Left cardiac atrium (tissue), 4 donors: ENCODE data around the gene CNTN6. TPM values are rescaled to one million over a fixed set of nuclear protein-coding genes. Genes with fewer than 3 reads are reported as not detected.

ENCODE experiments used
- ATAC-seq, 2 donors: fragments of 200-7000 bp; cut with Tn5 transposase; one replicate each; pipeline ENCODE4 v1.9.1; 2020; ENCODE audit warnings: mild to moderate bottlenecking in 2 of 2, moderate library complexity in 2 of 2
- DNase-seq: peaks from one replicate; pipeline ENCODE4 v3.0.0-alpha.2; 2020
- intact Hi-C, 2 donors: fragments of 100-400 bp; cut with DNase I; formaldehyde crosslinking; loops; one replicate each; pipeline versions ENCODE4 v1.14.1 to v1.15.1; 2022 to 2023
- long read RNA-seq: library from polyadenylated mRNA; unstranded; transcript quantifications from one replicate; pipeline ENCODE4 v2.0.0, GENCODE V29; 2021
- total RNA-seq, 2 donors: library from RNA; stranded (reverse); fragmentation: NEBNext Ultra II Directional; extraction: Animal tissue kit (Norgen Biotek cat#: 25700); gene quantifications; one replicate each; pipeline ENCODE4 v1.2.1, GENCODE V29; 2021
- donor health status: DM: no; HTN: yes; CAD: no.
- donor health status: DM: no; HTN: yes; CAD: no; lungs with severe emphysema.
- donor health status: DM: yes; HTN: yes; CAD: no.
- donor health status: Dilated cardiomyopathy.

Gene CNTN6
- total RNA-seq = under 1 TPM; 0.24 to 0.47 TPM
- long read RNA-seq = 0 reads

GRCh38 chr3:1092771-1093170 lies at the start of gene CNTN6:
Gene CNTN6 (plus strand): TSS chr3:1093024. CDS start chr3:1148009, 54,985 bp downstream.
- intact Hi-C loops = no loop called here
- DNase-seq (no peak), ATAC-seq (no peak)

GRCh38 chr3:1048558-1048957 lies 44.3 kb upstream of the CNTN6 start:
- intact Hi-C loops = no loop called here
- DNase-seq (no peak), ATAC-seq (no peak)

GRCh38 chr3:1055870-1056269 lies 37.0 kb upstream of the CNTN6 start:
- intact Hi-C loops = no loop called here
- no peak for ATAC-seq
- DNase-seq = no peak

- intact Hi-C loops = no loop called here
- ATAC-seq = no peak
- no peak for DNase-seq
Observed at GRCh38 chr3:1056744-1057143, 36.1 kb upstream of the CNTN6 start.

GRCh38 chr3:1057436-1057835 lies 35.4 kb upstream of the CNTN6 start:
- ATAC-seq (no peak), DNase-seq (no peak)
- intact Hi-C loops = no loop called here

GRCh38 chr3:1068985-1069384 lies 23.8 kb upstream of the CNTN6 start:
- ATAC-seq (no peak), DNase-seq (no peak)
- intact Hi-C loops = no loop called here

- no peak for DNase-seq
- intact Hi-C loops = no loop called here
- ATAC-seq = no peak
Observed at GRCh38 chr3:1072041-1072440, 20.8 kb upstream of the CNTN6 start.

- ATAC-seq (no peak), DNase-seq (no peak)
- intact Hi-C loops = no loop called here
Observed at GRCh38 chr3:1079662-1080061, 13.2 kb upstream of the CNTN6 start.

GRCh38 chr3:1082108-1082507 lies 10.7 kb upstream of the CNTN6 start:
- ATAC-seq (peak in 1 of 2 donors; percentile 52), DNase-seq (peak; percentile 32)
- intact Hi-C loops = loop anchor here in 1 of 2 donors (2.0 kb wide), 1 partner anchor 1933 kb away; no protein-coding TSS in a partner anchor

GRCh38 chr3:1087066-1087560 lies 5.7 kb upstream of the CNTN6 start:
- ATAC-seq (peak; percentile 67 to 75), DNase-seq (peak; percentile 52)
- intact Hi-C loops = no loop called here

GRCh38 chr3:1088503-1088902 lies 4.3 kb upstream of the CNTN6 start:
- ATAC-seq (no peak), DNase-seq (no peak)
- intact Hi-C loops = no loop called here

GRCh38 chr3:1091286-1091685 lies 1.5 kb upstream of the CNTN6 start:
- intact Hi-C loops = no loop called here
- DNase-seq (no peak), ATAC-seq (no peak)

- no peak for DNase-seq
- no peak for ATAC-seq
- intact Hi-C loops = no loop called here
Observed at GRCh38 chr3:1092061-1092460, 763 bp upstream of the CNTN6 start.

- intact Hi-C loops = no loop called here
- no peak for DNase-seq
- no peak for ATAC-seq
Observed at GRCh38 chr3:1093217-1093616, 393 bp downstream of the CNTN6 start.

- DNase-seq (no peak), ATAC-seq (no peak)
- intact Hi-C loops = no loop called here
Observed at GRCh38 chr3:1103525-1103924, 10.7 kb downstream of the CNTN6 start.

GRCh38 chr3:1117843-1118473 lies 25.1 kb downstream of the CNTN6 start:
- ATAC-seq (peak in 1 of 2 donors; percentile 88), DNase-seq (no peak)
- intact Hi-C loops = no loop called here

GRCh38 chr3:1131166-1131565 lies 38.3 kb downstream of the CNTN6 start:
- no peak for ATAC-seq
- intact Hi-C loops = no loop called here

GRCh38 chr3:1135194-1135593 lies 42.4 kb downstream of the CNTN6 start:
- DNase-seq (no peak), ATAC-seq (no peak)
- intact Hi-C loops = no loop called here

More at GRCh38 chr3:1131166-1131565, 38.3 kb downstream of the CNTN6 start:
- DNase-seq = no peak

GRCh38 chr3:1138036-1138435 lies 45.2 kb downstream of the CNTN6 start:
- no peak for DNase-seq
- intact Hi-C loops = no loop called here
- no peak for ATAC-seq

GRCh38 chr3:1139071-1139470 lies 46.2 kb downstream of the CNTN6 start:
- ATAC-seq (no peak), DNase-seq (no peak)
- intact Hi-C loops = no loop called here

GRCh38 chr3:1147326-1147725 lies 54.5 kb downstream of the CNTN6 start:
- DNase-seq (no peak), ATAC-seq (no peak)
- intact Hi-C loops = no loop called here
